NT2/D1 (cell line): Measurements from ENCODE around the gene SMIM24.
"Not testable (repeated sequence)": the region's sequence is repeated elsewhere in the genome, so short reads cannot be mapped to it uniquely, and the experiment has no call there.

ENCODE experiments used
- DNase-seq: peaks from one replicate; pipeline ENCODE4 v3.0.0-alpha.2; 2011; ENCODE audit warnings: low read depth, low spot score
- H3K27me3 ChIP-seq: 2 replicates; pipeline ENCODE4 v1.6.0; 2011; ENCODE audit warnings: mild to moderate bottlenecking; ENCODE audit not compliant: insufficient read length, insufficient read depth
- H3K36me3 ChIP-seq: 2 replicates; pipeline ENCODE4 v1.6.1; 2011; ENCODE audit warnings: mild to moderate bottlenecking, low read length, mixed read lengths; ENCODE audit not compliant: insufficient read depth, insufficient read length
- H3K4me1 ChIP-seq: 2 replicates; pipeline ENCODE4 v1.5.1; 2011; ENCODE audit not compliant: insufficient read depth, insufficient read length
- H3K4me3 ChIP-seq: 2 replicates; pipeline ENCODE4 v1.5.1; 2011; ENCODE audit warnings: low read depth; ENCODE audit not compliant: insufficient read length
- H3K9ac ChIP-seq: 2 replicates; pipeline ENCODE4 v1.6.0; 2011; ENCODE audit warnings: low read depth; ENCODE audit not compliant: insufficient read length
- H3K9me3 ChIP-seq: 2 replicates; pipeline ENCODE4 v1.5.1; 2011; ENCODE audit warnings: mild to moderate bottlenecking, low read length; ENCODE audit not compliant: insufficient read depth
- SUZ12 ChIP-seq: IDR thresholded peaks from 2 replicates; pipeline ENCODE4 v1.6.1; 2011; ENCODE audit not compliant: insufficient read length, insufficient read depth; ENCODE audit errors: extremely low read depth
- YY1 ChIP-seq: IDR thresholded peaks from 2 replicates; pipeline ENCODE4 v1.6.1; 2011; ENCODE audit not compliant: insufficient read length, insufficient read depth
- ZNF274 ChIP-seq: IDR thresholded peaks from 2 replicates; pipeline ENCODE4 v1.6.1; 2011; ENCODE audit warnings: mild to moderate bottlenecking, low read depth, low read length

SMIM24 gene

GRCh38 chr19:3480383-3481091 lies at the start of gene SMIM24:
TSS of gene SMIM24 (minus strand) at chr19:3480525. CDS start at chr19:3480463, 62 bp downstream.
- no peaks in the 10 kb centered on the region for H3K36me3 ChIP-seq
- H3K4me3 ChIP-seq = no peak within 1 kb of the TSS
- H3K27me3 ChIP-seq = peaks cover 14% of the 10 kb centered on the region
- H3K4me1 ChIP-seq = peaks cover 11% of the 10 kb centered on the region
- TF ChIP-seq SUZ12 (no peak), YY1 (no peak), ZNF274 (no peak)
- no peak for DNase-seq
- no peak within 1 kb of the TSS for H3K9ac ChIP-seq
- no peaks in the 10 kb centered on the region for H3K9me3 ChIP-seq

GRCh38 chr19:3529299-3529698 lies 49.0 kb upstream of the SMIM24 start:
- not testable (repeated sequence) for H3K27me3 ChIP-seq, H3K4me3 ChIP-seq, H3K9me3 ChIP-seq, DNase-seq, H3K4me1 ChIP-seq, H3K9ac ChIP-seq
- H3K36me3 ChIP-seq = peaks cover 83% of the 10 kb centered on the region

- Histone ChIP-seq H3K4me1 (no peaks in the 10 kb centered on the region), H3K36me3 (peaks cover 83% of the 10 kb centered on the region), H3K9ac (no peak overlapping the region), H3K9me3 (no peaks in the 10 kb centered on the region), H3K4me3 (no peak overlapping the region), H3K27me3 (no peaks in the 10 kb centered on the region)
- DNase-seq = no peak
- no peak for TF ChIP-seq YY1
Observed at GRCh38 chr19:3528539-3529211, 48.4 kb upstream of the SMIM24 start.

GRCh38 chr19:3528080-3528479 lies 47.8 kb upstream of the SMIM24 start:
- DNase-seq = no peak

GRCh38 chr19:3527238-3527910 lies 47.0 kb upstream of the SMIM24 start:
- no peaks in the 10 kb centered on the region for H3K9me3 ChIP-seq
- H3K36me3 ChIP-seq = peaks cover 83% of the 10 kb centered on the region
- H3K9ac ChIP-seq = no peak overlapping the region
- H3K4me1 ChIP-seq = peaks cover under 1% of the 10 kb centered on the region
- no peak overlapping the region for H3K4me3 ChIP-seq
- DNase-seq = no peak
- TF ChIP-seq YY1 = no peak
- TF ChIP-seq ZNF274 = no peak
- no peak for TF ChIP-seq SUZ12
- no peaks in the 10 kb centered on the region for H3K27me3 ChIP-seq

More at GRCh38 chr19:3528080-3528479, 47.8 kb upstream of the SMIM24 start:
- H3K4me3 ChIP-seq = no peak overlapping the region
- no peaks in the 10 kb centered on the region for H3K4me1 ChIP-seq
- H3K27me3 ChIP-seq = no peaks in the 10 kb centered on the region
- H3K9me3 ChIP-seq = no peaks in the 10 kb centered on the region
- no peak overlapping the region for H3K9ac ChIP-seq
- TF ChIP-seq ZNF274 = no peak
- no peak for TF ChIP-seq YY1
- no peak for TF ChIP-seq SUZ12
- peaks cover 83% of the 10 kb centered on the region for H3K36me3 ChIP-seq

- no peak for TF ChIP-seq ZNF274
- no peak for TF ChIP-seq SUZ12
- no peak for TF ChIP-seq YY1
- H3K4me3 ChIP-seq = no peak overlapping the region
- H3K4me1 ChIP-seq = peaks cover 3% of the 10 kb centered on the region
- DNase-seq = no peak
- no peaks in the 10 kb centered on the region for H3K9me3 ChIP-seq
- no peaks in the 10 kb centered on the region for H3K27me3 ChIP-seq
- H3K9ac ChIP-seq = no peak overlapping the region
- peaks cover 83% of the 10 kb centered on the region for H3K36me3 ChIP-seq
Observed at GRCh38 chr19:3526507-3527237, 46.3 kb upstream of the SMIM24 start.

GRCh38 chr19:3524904-3525451 lies 44.7 kb upstream of the SMIM24 start:
- TF ChIP-seq YY1 = no peak
- no peak for TF ChIP-seq ZNF274
- no peak for TF ChIP-seq SUZ12
- H3K9me3 ChIP-seq = no peaks in the 10 kb centered on the region
- DNase-seq = no peak
- H3K4me1 ChIP-seq = peaks cover 13% of the 10 kb centered on the region
- no peaks in the 10 kb centered on the region for H3K27me3 ChIP-seq
- H3K36me3 ChIP-seq = peaks cover 78% of the 10 kb centered on the region
- no peak overlapping the region for H3K4me3 ChIP-seq
- H3K9ac ChIP-seq = no peak overlapping the region
